Measurements from ENCODE around the gene ATP5PF. TPM values are rescaled to one million over a fixed set of nuclear protein-coding genes. Genes with fewer than 3 reads are reported as not detected.
"Not testable (repeated sequence)": the region's sequence is repeated elsewhere in the genome, so short reads cannot be mapped to it uniquely, and the experiment has no call there.

ATP5PF gene
- total RNA-seq, 2 experiments from 2014 or later = 124 to 132 TPM

DNA sequence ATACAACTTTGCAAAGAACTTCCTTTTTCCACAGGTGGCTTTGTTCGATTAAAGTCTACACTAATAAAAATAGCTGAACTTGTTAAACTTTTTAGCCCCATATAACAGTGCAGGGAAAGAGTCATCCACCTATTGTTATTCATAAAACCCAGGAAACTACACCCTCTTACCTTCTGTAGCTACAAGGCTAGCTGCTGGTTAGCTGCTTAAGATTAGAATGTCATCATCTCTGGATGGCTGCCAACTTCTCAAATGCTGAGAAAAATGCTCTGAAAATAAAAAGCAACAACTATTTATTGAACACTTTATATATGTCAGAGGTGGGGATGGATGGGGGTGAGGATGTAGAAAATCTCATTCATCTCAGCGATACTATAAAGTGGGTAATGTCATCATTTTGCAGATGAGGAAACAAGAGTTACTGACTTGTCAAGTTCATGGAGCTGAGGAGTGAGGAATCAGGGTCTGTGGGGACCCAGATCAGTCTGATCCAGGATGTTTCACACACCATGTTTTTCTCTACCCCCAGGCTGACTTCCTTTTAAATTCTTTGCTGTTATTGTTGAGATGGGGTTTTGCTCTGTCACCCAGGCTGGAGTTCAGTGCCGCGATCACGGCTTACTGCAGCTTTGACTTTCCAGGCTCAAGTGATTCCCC, 17.1 kb downstream of the ATP5PF start:
- intact Hi-C loops (cut with micrococcal nuclease) = no loop called here
- no peaks in the 10 kb centered on the region for H3K27me3 Mint-ChIP-seq (ENCODE audit: low read depth)
- H3K4me1 Mint-ChIP-seq (ENCODE audit: low read depth) = no peaks in the 10 kb centered on the region
- H3K27ac Mint-ChIP-seq = no peak overlapping the region
- CTCF ChIA-PET = interaction anchor here (0.7 to 1.9 kb wide), 3 partner anchors 9 to 110 kb away, joined by 3 to 5 read pairs (median 3); no protein-coding TSS in a partner anchor
- no peaks in the 10 kb centered on the region for H3K9me3 Mint-ChIP-seq
- no peak for DNase-seq
- H3K4me3 Mint-ChIP-seq = no peak overlapping the region
- H3K36me3 Mint-ChIP-seq (ENCODE audit: low read depth) = peaks cover 9% of the 10 kb centered on the region

DNA sequence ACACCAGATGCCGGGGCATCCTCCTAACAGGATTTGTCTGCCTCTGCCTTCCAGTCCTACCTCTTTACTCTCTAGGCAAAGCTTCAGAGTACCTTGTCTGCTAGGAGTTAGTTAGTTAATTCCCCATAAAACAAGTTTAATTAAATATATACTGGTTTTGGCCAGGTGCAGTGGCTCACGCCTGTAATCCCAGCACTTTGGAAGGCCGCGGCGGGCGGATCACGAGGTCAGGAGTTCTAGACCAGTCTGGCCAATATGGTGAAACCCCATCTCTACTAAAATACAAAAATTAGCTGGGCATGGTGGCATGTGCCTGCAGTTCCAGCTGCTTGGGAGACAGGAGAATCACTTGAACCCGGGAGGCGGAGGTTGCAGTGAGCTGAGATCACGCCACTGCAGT, 20.6 kb downstream of the ATP5PF start:
- DNase-seq; intact Hi-C loops (cut with micrococcal nuclease); H3K4me3 Mint-ChIP-seq; H3K9me3 Mint-ChIP-seq; H3K27ac Mint-ChIP-seq; H3K4me1 Mint-ChIP-seq (ENCODE audit: low read depth); H3K27me3 Mint-ChIP-seq (ENCODE audit: low read depth); H3K36me3 Mint-ChIP-seq (ENCODE audit: low read depth): not testable (repeated sequence)
- CTCF ChIA-PET = interaction anchor here (0.8 kb wide), 1 partner anchor 106 kb away, joined by 3 read pairs; no protein-coding TSS in a partner anchor

DNA sequence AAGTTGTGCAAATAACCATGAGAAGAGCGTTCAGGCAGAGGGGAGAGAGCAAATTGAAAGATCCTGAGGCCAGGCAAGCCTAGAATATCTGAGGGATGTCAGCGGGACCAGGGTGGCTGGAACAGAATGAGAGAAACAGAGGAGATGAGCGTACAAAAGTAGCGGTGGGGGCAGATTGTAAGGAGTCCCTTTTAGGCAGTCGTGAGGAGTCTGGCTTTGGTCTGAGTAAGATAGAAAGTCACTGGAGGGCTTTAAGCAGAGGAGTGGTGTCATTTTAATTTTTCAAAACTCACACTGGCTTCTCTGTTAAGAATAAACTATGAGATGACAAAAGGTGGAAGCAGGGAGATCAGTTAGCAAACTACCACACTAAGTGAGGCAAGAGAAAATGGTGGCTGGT, 24.2 kb downstream of the ATP5PF start:
- Mint-ChIP-seq H3K4me3 (no peak overlapping the region), H3K27ac (no peak overlapping the region), H3K27me3 (ENCODE audit: low read depth) (no peaks in the 10 kb centered on the region), H3K9me3 (no peaks in the 10 kb centered on the region), H3K4me1 (ENCODE audit: low read depth) (no peaks in the 10 kb centered on the region), H3K36me3 (ENCODE audit: low read depth) (no peaks in the 10 kb centered on the region)
- DNase-seq = no peak
- intact Hi-C loops (cut with micrococcal nuclease) = no loop called here
- CTCF ChIA-PET = interaction anchor here (2.1 kb wide), 1 partner anchor 102 kb away, joined by 9 read pairs; no protein-coding TSS in a partner anchor

DNA sequence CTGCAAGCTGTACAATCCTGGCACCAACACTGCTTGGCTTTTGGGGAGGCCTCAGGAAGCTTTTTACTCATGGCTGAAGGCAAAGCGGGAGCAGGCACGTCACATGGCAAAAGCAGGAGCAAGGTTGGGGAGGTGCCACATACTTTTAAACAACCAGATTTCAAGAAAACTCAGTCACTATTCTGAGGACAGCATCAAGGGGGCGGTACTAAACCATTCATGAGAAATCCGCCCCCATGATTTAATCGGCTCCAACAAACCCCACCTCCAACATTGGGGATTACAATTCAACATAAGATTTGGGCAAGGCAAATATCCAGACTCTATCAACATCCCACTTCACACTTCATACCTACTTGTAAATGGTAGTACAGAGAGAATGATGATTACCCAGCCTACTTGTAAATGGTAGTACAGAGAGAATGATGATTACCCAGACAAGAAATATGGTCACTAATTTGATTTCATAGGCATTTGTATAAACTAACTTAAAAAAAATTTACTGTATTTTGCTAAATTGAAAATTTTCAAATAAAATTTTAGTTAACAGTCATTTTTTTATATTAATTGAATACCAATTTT, 24.9 kb downstream of the ATP5PF start:
- H3K27me3 Mint-ChIP-seq (ENCODE audit: low read depth) = no peaks in the 10 kb centered on the region
- intact Hi-C loops (cut with micrococcal nuclease) = loop anchor here (1.0 to 2.0 kb wide), 2 partner anchors 91 to 153 kb away; no protein-coding TSS in a partner anchor
- H3K27ac Mint-ChIP-seq = no peak overlapping the region
- H3K4me3 Mint-ChIP-seq = no peak overlapping the region
- H3K4me1 Mint-ChIP-seq (ENCODE audit: low read depth) = no peaks in the 10 kb centered on the region
- DNase-seq = no peak
- H3K9me3 Mint-ChIP-seq = no peaks in the 10 kb centered on the region
- CTCF ChIA-PET = interaction anchor here (2.1 kb wide), 1 partner anchor 101 kb away, joined by 9 read pairs; no protein-coding TSS in a partner anchor
- no peaks in the 10 kb centered on the region for H3K36me3 Mint-ChIP-seq (ENCODE audit: low read depth)

DNA sequence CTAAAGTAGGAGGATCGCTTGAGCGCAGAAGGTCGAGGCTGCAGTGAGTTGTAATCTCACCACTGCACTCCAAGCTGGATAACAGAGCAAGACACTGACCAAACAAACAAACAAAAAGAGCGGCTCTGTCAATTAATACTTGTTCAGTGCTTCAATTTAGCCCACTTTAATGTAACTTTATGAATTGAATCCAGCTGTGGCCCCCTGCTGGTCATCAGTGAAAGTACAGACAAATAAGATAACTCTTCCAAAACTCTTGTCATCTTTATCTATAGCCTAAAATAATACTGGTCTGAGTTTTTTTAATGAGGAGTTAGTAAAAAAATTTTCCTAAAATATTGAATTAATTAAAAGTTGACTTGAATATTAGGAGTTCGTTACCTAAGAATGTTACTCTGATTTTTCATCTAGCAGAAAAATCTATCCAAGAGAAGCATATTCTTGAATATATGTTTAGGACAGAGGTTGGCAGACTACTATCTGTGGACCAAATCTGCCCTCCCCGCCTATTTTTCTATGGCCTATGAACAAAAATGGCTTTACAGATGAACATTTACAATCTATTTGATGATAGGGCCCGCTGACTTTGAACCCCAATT, 26.1 kb downstream of the ATP5PF start:
- H3K9me3 Mint-ChIP-seq = no peaks in the 10 kb centered on the region
- CTCF ChIA-PET = interaction anchor here (0.7 to 3.9 kb wide), 12 partner anchors 8 to 104 kb away, joined by 3 to 62 read pairs (median 3); partner anchors contain the start of genes ATP5PF and GABPA
- H3K4me3 Mint-ChIP-seq = no peak overlapping the region
- H3K36me3 Mint-ChIP-seq (ENCODE audit: low read depth) = no peaks in the 10 kb centered on the region
- peak; percentile 60 for DNase-seq
- no peaks in the 10 kb centered on the region for H3K4me1 Mint-ChIP-seq (ENCODE audit: low read depth)
- H3K27me3 Mint-ChIP-seq (ENCODE audit: low read depth) = no peaks in the 10 kb centered on the region
- H3K27ac Mint-ChIP-seq = no peak overlapping the region
- intact Hi-C loops (cut with micrococcal nuclease) = loop anchor here (1.0 to 2.0 kb wide), 5 partner anchors 92 to 358 kb away; no protein-coding TSS in a partner anchor

DNA sequence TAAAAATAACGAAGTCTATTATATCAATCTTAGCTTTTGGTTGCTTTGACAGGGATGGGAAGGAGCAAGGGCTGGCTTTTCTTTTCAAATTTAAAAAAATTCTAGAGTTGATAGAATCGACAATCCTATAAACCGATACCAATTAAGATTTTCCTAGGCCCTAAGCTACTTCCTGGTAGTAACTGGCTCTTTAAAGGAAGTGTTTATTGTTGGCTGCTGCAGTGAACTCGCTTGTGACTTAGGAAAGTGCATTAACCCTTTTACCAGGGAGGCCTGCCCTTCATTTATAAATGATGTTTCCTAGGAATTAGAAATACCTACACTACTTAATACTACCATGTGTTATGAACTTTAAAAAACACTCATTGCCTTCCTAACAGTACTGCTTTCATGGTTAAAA, 33.2 kb downstream of the ATP5PF start:
- DNase-seq = no peak
- H3K4me3 Mint-ChIP-seq = no peak overlapping the region
- H3K27me3 Mint-ChIP-seq (ENCODE audit: low read depth) = no peaks in the 10 kb centered on the region
- intact Hi-C loops (cut with micrococcal nuclease) = no loop called here
- no peaks in the 10 kb centered on the region for H3K36me3 Mint-ChIP-seq (ENCODE audit: low read depth)
- no peak overlapping the region for H3K27ac Mint-ChIP-seq
- CTCF ChIA-PET = interaction anchor here (3.4 kb wide), 1 partner anchor 93 kb away, joined by 19 read pairs; no protein-coding TSS in a partner anchor
- H3K4me1 Mint-ChIP-seq (ENCODE audit: low read depth) = no peaks in the 10 kb centered on the region
- H3K9me3 Mint-ChIP-seq = no peaks in the 10 kb centered on the region

DNA sequence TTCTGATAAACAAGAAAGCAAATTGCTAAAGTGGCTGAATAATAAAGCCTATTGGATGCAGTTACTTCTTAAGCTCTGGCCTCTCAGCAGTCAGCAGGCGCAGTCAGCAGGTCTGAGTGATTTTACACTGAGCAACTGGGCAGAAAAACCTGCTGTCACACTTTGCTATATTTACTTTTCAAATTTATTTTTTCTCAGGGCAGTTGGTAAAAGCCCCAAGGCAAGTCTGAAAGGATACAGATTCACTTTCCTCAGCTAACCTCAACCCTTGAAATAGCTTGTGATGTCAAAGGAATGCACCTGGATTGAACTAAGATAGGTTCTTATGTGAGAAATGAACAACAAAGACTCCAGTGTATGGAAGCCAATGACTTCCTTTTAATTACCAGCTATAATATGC, 34.0 kb downstream of the ATP5PF start:
- no peak overlapping the region for H3K4me3 Mint-ChIP-seq
- H3K36me3 Mint-ChIP-seq (ENCODE audit: low read depth) = no peaks in the 10 kb centered on the region
- H3K9me3 Mint-ChIP-seq = no peaks in the 10 kb centered on the region
- DNase-seq = no peak
- no peak overlapping the region for H3K27ac Mint-ChIP-seq
- intact Hi-C loops (cut with micrococcal nuclease) = no loop called here
- H3K4me1 Mint-ChIP-seq (ENCODE audit: low read depth) = no peaks in the 10 kb centered on the region
- CTCF ChIA-PET = interaction anchor here (0.9 to 3.4 kb wide), 2 partner anchors 48 to 92 kb away, joined by 4 to 19 read pairs; no protein-coding TSS in a partner anchor
- no peaks in the 10 kb centered on the region for H3K27me3 Mint-ChIP-seq (ENCODE audit: low read depth)

DNA sequence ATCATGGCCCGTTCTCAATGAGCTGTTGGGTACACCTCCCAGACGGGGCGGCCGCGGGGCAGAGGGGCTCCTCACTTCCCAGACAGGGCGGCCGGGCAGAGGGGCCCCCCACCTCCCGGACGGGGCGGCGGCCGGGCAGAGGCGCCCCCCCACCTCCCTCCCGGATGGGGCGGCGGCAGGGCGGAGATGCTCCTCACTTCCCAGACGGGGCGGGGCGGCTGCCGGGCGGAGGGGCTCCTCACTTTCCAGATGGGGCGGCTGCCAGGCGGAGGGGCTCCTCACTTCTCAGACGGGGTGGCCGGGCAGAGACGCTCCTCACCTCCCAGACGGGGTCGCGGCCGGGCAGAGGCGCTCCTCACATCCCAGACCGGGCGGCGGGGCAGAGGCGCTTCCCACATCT, 39.2 kb downstream of the ATP5PF start:
- DNase-seq; H3K4me3 Mint-ChIP-seq; H3K27me3 Mint-ChIP-seq (ENCODE audit: low read depth); intact Hi-C loops (cut with micrococcal nuclease); CTCF ChIA-PET; H3K9me3 Mint-ChIP-seq; H3K27ac Mint-ChIP-seq; H3K4me1 Mint-ChIP-seq (ENCODE audit: low read depth); H3K36me3 Mint-ChIP-seq (ENCODE audit: low read depth): not testable (repeated sequence)

DNA sequence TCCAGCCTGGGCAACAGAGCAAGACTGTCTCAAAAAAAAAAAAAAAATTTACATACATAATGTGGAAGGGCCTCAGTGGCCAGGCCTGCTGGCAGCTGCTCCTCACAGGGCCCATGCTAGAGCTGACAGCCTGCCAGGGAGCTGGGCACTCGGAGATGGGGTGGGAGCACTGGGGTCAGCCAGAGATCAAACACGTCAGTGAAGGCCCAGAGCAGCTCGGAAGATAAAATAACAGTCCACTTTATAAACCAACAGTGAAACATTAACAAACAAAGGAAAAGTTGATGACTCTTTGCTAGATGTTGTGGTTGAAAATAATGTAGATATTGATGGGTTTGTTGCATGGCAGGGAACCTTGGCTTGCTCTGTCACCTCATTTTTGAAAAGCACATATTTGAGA, 42.7 kb downstream of the ATP5PF start:
- H3K36me3 Mint-ChIP-seq (ENCODE audit: low read depth) = no peaks in the 10 kb centered on the region
- H3K9me3 Mint-ChIP-seq = no peaks in the 10 kb centered on the region
- intact Hi-C loops (cut with micrococcal nuclease) = no loop called here
- CTCF ChIA-PET = interaction anchor here (0.8 kb wide), 1 partner anchor 84 kb away, joined by 3 read pairs; no protein-coding TSS in a partner anchor
- H3K4me3 Mint-ChIP-seq = no peak overlapping the region
- no peak overlapping the region for H3K27ac Mint-ChIP-seq
- H3K27me3 Mint-ChIP-seq (ENCODE audit: low read depth) = no peaks in the 10 kb centered on the region
- no peak for DNase-seq
- H3K4me1 Mint-ChIP-seq (ENCODE audit: low read depth) = no peaks in the 10 kb centered on the region

DNA sequence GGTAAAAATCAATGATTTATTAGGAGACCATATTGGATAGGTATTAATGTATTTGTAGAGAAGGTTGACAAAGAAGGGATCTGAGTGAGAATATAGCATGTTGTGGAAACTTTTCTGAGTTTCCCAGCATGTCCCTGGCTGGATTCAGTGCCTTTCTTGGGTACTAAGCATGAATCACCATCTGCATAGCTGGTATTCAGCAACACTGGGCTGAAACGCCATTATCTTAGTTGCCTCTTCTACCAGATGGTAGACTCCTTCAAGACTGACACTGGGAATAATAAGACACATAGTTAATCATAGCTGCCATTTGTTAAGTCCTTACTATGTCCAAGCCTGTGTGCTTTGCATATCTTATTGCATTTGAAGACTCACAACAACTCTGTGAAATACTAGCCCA, 45.5 kb downstream of the ATP5PF start:
- intact Hi-C loops (cut with micrococcal nuclease) = no loop called here
- Mint-ChIP-seq H3K4me3 (no peak overlapping the region), H3K9me3 (no peaks in the 10 kb centered on the region), H3K4me1 (ENCODE audit: low read depth) (no peaks in the 10 kb centered on the region), H3K27me3 (ENCODE audit: low read depth) (no peaks in the 10 kb centered on the region), H3K36me3 (ENCODE audit: low read depth) (no peaks in the 10 kb centered on the region), H3K27ac (no peak overlapping the region)
- CTCF ChIA-PET = interaction anchor here (1.1 kb wide), 1 partner anchor 81 kb away, joined by 3 read pairs; no protein-coding TSS in a partner anchor
- no peak for DNase-seq

DNA sequence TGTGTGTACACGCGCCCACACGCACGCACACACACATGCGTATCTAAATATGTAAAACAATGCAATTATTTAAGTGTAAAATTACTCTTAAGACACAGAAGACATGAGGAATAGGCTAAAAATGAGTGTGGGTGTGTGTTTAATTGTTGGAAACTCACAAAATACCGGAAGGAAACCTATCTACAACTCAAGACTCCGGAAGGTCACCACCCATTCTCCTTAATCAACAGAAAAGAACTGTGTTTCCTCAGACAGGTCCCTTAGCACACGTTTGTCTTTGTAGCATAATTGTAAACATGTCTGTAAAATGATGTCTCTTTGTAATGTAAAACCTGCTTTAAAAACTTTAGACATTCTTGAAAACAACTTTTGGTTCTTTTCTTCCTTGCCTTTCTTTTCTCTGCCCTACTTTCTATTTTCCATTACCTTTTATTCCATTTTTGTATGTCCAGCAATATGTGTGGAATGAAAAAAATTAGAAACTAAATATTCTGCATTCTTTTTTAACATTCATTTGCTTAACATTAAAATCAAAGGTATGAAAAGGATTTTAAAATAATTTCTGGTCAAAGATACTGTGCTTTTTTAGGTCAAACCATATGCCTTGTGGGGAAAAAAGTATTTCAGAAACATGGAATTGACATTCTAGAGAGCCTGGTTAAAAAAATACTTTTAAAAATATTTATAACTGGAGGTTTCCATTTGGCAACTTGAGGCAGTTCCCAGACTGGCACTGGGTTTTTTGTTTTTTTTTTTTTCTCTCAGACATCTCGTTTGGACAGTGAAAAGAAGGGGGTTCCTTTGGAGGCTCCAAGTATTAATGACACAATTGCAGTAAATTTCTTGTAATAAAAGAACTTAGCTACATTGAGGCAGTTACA, 46.2 kb downstream of the ATP5PF start:
- H3K4me1 Mint-ChIP-seq (ENCODE audit: low read depth) = no peaks in the 10 kb centered on the region
- CTCF ChIA-PET = no interaction called here
- no peaks in the 10 kb centered on the region for H3K36me3 Mint-ChIP-seq (ENCODE audit: low read depth)
- no peak for DNase-seq
- no peaks in the 10 kb centered on the region for H3K9me3 Mint-ChIP-seq
- intact Hi-C loops (cut with micrococcal nuclease) = no loop called here
- H3K27me3 Mint-ChIP-seq (ENCODE audit: low read depth) = no peaks in the 10 kb centered on the region
- H3K4me3 Mint-ChIP-seq = no peak overlapping the region
- no peak overlapping the region for H3K27ac Mint-ChIP-seq

DNA sequence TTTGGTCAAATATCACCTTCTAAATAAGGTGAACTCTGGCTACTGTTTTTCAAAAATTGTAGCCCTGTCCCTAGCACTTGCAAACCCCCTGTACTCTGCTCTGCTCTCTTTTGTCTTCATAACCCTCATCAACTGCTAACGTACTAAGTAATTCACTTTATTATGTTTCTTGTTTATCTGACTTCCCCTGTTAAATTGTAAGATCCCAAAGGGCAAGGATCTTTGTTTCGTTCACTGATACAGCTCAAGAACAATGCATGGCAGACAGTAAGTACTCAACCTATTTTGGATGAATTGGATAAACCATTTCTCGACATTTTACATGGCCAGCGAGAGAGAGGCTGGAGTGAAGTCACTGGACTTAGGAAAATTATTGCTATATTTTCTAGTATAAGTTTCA, 46.9 kb downstream of the ATP5PF start:
- intact Hi-C loops (cut with micrococcal nuclease) = no loop called here
- CTCF ChIA-PET = no interaction called here
- H3K36me3 Mint-ChIP-seq (ENCODE audit: low read depth) = no peaks in the 10 kb centered on the region
- H3K4me3 Mint-ChIP-seq = no peak overlapping the region
- no peaks in the 10 kb centered on the region for H3K9me3 Mint-ChIP-seq
- H3K27ac Mint-ChIP-seq = no peak overlapping the region
- no peaks in the 10 kb centered on the region for H3K27me3 Mint-ChIP-seq (ENCODE audit: low read depth)
- no peak for DNase-seq
- H3K4me1 Mint-ChIP-seq (ENCODE audit: low read depth) = no peaks in the 10 kb centered on the region

All from activated naive CD4-positive, alpha-beta T cell treated with anti-CD3 and anti-CD28 coated beads for 36 hours (primary cell).